Tibial nerve (tissue), 4 donors: ENCODE measurements around the gene TMEM204.

Source experiments
- CTCF ChIP-seq, 5 experiments: fragments of 200-600 bp in 3 of 5; fragments of 450-650 bp in 2 of 5; sonication (generic) in 3 of 5; IDR thresholded peaks; one replicate each; pipeline ENCODE4 v1.5.1; 2016 to 2019; ENCODE audit warnings: antibody characterized with exemption in 5 of 5, mild to moderate bottlenecking in 3 of 5, moderate library complexity in 2 of 5
- EP300 ChIP-seq, 2 donors: sonication (generic); formaldehyde crosslinking; IDR thresholded peaks; one replicate each; pipeline ENCODE4 v1.6.1; 2017; ENCODE audit warnings: antibody characterized with exemption in 2 of 2, mild to moderate bottlenecking in 1 of 2

GRCh38 chr16:1501630-1502029, 31.8 kb upstream of the TMEM204 start:
- TF ChIP-seq CTCF (IDR thresholded peaks at IDR 0.05) (no peak), EP300 (IDR thresholded peaks at IDR 0.05) (no peak)
